HPDE6-E6E7 (cell line): ENCODE results near the gene SCN2A.

Experiments
- DNase-seq: peaks from one replicate; pipeline ENCODE4 v3.0.0; 2011; ENCODE audit warnings: missing footprints; ENCODE audit errors: extremely low spot score

SCN2A gene

DNA sequence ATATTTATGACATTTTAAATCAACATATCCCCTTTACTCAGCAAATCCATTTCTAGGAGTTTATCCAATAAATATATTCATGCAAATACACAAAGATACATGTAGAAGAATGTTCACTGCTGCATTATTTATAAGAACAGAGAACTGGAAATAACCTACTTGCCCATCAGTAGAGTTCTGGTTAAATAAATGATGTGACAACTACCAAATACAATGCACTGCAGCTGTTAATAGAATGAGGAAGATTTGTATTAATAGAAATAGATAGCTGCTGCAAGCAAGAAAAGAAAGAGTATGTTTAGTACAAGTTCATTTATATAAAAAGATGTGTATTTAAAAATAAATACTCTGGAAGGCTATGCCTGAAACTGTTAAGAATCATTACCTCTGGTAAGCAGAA lies 181.0 kb downstream of the SCN2A start:
- DNase-seq: no peak

DNA sequence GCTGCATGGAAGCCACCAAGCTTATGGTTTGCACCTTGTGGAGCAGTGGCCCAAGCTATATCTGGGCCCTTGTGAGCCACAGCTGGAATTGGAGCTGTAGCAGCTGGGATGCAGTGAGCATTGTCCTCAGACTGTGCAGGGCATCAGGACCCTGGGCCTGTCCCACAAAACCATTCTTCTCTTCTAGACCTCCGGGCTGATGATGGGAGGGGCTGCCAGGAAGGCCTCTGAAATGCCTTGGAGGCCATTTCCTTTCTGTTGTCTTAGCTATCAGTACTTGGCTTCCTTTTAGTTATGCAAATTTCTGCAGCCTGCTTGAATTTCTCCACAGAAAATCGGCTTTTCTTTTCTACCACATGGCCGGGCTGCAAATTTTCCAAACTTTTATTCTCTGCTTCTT lies 183.9 kb downstream of the SCN2A start:
- DNase-seq: no peak

DNA sequence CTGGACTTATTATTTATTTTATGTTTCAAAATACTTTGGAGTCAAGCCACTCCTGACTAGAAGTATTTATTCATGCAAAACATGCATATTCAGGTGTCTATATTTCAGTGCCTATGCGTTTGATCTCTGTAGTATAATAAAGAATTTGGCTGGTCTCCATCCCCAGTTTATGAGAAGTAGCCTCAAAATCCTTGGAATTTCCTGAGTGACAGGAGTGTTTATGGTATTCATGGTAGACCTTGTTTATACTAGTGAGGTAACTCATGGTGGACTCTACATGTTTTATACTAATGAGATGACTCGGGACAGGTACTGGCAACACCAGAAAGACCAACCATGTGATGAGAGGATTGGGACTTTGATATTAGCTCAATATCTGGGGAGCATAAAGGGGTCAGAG lies 186.3 kb downstream of the SCN2A start:
- DNase-seq: no peak

DNA sequence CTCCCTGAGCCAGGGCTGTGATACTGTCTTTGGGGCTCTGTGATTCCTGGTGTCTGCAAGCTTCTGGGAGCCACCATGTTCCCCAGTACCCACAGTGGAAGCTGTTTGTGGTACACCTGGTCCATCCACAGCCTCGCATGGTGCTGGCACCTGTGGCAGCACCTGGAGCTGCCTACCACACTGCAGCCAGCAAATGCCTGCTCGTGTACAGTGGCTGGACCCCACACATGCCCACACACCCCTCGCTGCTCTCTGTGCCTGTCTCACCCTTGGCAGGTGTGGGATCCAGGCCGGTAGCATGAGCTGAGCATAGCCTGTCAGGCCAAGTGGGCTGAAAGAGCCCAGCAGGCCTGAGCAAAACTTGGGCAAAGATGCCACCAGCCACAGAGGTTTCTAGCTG lies 188.5 kb downstream of the SCN2A start:
- DNase-seq: no peak

DNA sequence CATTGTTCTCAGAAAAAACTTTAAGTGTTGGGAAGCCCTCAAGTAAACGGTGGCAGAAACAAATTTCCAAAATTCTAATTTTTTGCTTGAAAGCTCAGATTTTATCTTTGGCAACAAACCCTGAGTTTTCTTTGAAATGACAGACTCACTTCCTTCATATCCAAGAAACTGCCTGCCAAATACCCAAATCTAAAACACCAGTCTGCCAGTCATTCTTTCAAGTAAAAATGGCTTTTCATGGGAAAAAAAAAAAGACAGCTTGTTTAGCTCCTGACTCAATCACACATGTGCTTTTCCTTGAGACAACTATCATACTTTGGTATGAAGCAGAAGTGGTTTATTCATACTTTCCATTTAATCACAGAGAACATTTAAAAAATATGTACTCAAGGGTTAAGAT lies 189.7 kb downstream of the SCN2A start:
- no peak for DNase-seq

- no peak for DNase-seq
Measured at GRCh38 chr2:165431014-165431413, 191.8 kb downstream of the SCN2A start.

GRCh38 chr2:165432234-165432966 lies 193.2 kb downstream of the SCN2A start:
- DNase-seq: no peak

GRCh38 chr2:165434865-165435496 lies 195.8 kb downstream of the SCN2A start:
- DNase-seq: no peak

- DNase-seq: no peak
Measured at GRCh38 chr2:165435611-165436010, 196.4 kb downstream of the SCN2A start.

DNA sequence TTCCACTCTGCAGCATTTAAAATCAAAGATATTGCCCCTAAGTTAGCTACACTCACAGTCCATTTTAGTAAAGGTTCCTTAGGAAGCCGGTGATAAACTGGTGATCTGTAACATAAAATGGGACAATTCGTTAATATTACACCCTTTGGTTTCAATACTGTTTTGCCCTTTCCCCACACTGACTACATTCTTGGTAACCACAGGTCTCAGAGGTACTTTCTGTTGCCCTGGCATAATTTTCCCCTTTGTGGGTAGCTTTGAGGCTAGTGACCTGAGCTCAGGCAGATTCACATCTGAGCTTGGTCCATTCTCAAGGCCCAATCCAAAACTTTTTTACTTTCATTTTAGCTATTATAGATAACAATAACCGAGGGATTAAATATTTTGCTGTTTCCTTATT lies 197.3 kb downstream of the SCN2A start:
- no peak for DNase-seq

DNA sequence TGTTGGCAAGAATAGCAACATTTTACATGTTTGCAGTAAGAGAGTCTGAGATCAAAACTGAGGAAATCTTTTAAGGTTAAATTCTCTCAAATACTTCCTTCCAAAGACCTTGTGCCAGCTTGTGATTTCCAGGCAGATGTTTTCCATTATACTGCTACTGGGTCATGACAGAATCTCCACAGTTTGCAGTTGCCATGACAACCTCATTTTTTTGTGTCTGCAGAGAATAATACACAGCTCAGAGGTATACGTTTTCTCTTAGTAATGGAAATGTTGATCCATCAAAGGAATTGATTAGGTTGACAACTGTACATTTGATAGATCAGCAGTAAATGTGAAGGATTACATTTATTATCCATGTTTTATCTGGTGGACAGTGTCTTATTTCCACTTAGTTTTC lies 201.2 kb downstream of the SCN2A start:
- no peak for DNase-seq
